ENCODE data around the gene PDZK1IP1.
"Not testable (repeated sequence)": the region's sequence is repeated elsewhere in the genome, so short reads cannot be mapped to it uniquely, and the experiment has no call there.

The PDZK1IP1 gene

DNA sequence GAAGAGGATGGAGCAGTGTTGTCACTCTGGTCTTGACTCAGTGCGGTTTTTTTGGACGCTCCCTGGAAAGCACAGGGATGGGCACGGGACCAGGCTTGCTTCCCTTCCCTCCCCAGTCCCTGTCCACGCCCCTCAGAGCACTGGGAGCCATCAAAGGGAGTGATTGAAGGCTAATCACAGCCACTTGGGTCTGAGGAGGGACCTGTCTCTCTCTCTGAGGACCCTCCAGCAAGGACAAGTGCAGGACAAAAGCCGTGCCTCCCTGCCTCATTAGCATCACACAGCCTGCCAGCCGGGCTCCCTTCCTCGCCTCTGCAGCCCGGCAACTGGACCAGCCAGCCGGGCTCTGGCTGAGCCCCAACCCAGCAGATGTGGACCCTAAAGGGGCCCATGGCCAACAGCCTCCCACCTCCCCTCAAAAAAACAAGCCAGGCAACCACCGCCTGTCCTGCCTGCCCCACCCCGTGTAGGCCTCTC is 18.6 kb upstream of the PDZK1IP1 start:
- FAIRE-seq (no peak), DNase-seq (ENCODE audit: insufficient read length, low spot score) (no peak)
- TF ChIP-seq CTCF (IDR thresholded peaks at IDR 0.05; ENCODE audit: insufficient read depth, missing control alignments): no peak

- FAIRE-seq (no peak), DNase-seq (ENCODE audit: insufficient read length, low spot score) (no peak)
- no peak for TF ChIP-seq CTCF (IDR thresholded peaks at IDR 0.05; ENCODE audit: insufficient read depth, missing control alignments)
Measured at GRCh38 chr1:47207803-47208373, 18.1 kb upstream of the PDZK1IP1 start.

DNA sequence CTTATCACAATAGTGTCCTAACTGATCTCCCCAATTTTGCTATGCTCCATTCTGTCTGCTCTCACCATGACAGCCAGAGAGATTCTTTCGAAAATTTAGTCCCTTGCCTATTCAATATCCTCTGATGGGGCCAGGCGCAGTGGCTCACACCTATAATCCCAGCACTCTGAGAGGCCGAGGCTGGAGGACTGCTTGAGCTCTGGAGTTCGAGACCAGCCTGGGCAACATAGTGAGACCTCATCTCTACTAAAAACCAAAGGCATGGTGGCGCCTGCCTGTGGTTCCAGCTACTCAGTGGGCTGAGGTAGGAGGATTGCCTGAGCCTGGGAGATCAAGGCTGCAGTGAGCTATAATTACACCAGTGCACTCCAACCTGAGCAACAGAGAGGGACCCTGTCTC is 16.1 kb upstream of the PDZK1IP1 start:
- no peak for TF ChIP-seq CTCF (IDR thresholded peaks at IDR 0.05; ENCODE audit: insufficient read depth, missing control alignments)
- DNase-seq (ENCODE audit: insufficient read length, low spot score) (no peak), FAIRE-seq (no peak)

DNA sequence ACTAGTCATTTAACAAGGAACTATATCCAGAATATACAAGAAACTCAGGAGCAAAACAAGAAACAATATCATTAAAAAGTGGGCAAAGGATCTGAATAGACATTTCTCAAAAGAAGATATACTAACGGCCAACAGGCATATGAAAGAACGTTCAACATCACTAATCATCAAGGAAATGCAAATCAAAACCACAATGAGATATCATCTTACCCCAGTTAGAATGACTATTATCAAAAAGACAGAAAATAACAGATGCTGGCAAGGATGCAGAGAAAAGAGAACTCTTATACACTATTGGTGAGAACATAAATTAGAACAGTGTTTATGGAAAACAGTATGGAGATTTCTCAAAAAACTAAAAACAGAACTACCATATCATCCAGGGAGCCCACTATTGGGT is 13.7 kb upstream of the PDZK1IP1 start:
- FAIRE-seq; DNase-seq (ENCODE audit: insufficient read length, low spot score): not testable (repeated sequence)

DNA sequence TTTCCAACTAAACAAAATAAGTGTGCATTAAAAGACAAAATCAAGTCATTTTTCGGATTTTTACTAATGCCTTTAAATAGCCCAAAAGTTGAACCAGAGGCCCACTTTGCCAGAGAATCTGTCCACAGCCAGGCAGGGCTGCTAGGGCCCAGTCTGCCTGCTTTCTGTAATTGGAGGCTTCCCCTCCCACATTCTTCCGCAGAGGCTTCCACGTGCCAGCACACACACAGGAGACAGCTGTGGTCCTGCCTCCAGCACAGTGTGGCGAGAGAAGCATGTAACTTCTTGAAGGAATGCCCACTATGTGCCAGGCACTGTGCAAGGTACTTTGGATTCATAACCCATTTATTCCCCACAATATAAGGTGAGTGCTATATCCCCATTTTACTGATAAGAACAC is 11.3 kb upstream of the PDZK1IP1 start:
- FAIRE-seq: no peak
- TF ChIP-seq CTCF (IDR thresholded peaks at IDR 0.05; ENCODE audit: insufficient read depth, missing control alignments): no peak
- DNase-seq (ENCODE audit: insufficient read length, low spot score): no peak

GRCh38 chr1:47198214-47198613 is 8.4 kb upstream of the PDZK1IP1 start:
- TF ChIP-seq CTCF (IDR thresholded peaks at IDR 0.05; ENCODE audit: insufficient read depth, missing control alignments): no peak
- FAIRE-seq: no peak
- DNase-seq (ENCODE audit: insufficient read length, low spot score): no peak

GRCh38 chr1:47196622-47197021 is 6.8 kb upstream of the PDZK1IP1 start:
- FAIRE-seq: no peak
- no peak for DNase-seq (ENCODE audit: insufficient read length, low spot score)
- no peak for TF ChIP-seq CTCF (IDR thresholded peaks at IDR 0.05; ENCODE audit: insufficient read depth, missing control alignments)

DNA sequence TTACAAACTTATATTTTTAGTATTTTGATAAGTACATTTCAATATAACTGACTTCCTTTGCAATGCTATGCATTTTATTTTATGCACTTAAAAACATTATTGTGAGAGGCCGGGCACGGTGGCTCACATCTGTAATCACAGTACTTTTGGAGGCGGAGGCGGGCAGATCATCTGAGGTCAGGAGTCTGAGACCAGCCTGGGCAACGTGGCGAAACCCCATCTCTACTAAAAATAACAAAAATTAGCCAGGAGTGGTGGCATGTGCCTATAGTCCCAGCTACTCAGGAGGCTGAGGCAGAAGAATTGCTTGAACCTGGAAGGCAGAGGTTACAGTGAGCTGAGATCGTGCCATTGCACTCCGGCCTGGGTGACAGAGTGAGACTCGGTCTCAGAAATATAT is 6.1 kb upstream of the PDZK1IP1 start:
- not testable (repeated sequence) for DNase-seq (ENCODE audit: insufficient read length, low spot score); FAIRE-seq

Measured in D721Med (cell line).